Gastrocnemius medialis (tissue), 4 donors: ENCODE results near the gene FBXO42. TPM values are rescaled to one million over a fixed set of nuclear protein-coding genes. Genes with fewer than 3 reads are reported as not detected.
A peak's percentile ranks its signal among the peaks of the same experiment; 100 is the strongest.

Source experiments
- ATAC-seq, 2 donors: fragments of 150-250 bp; one replicate each; pipeline ENCODE4 v1.9.1; 2016
- DNase-seq, 2 donors: peaks; one replicate each; pipeline ENCODE4 v3.0.0-alpha.2; 2019
- H3K27ac ChIP-seq, 4 donors: fragments of 200-600 bp; sonication (generic); 1 replicate in 1 of 4; 2 replicates in 3 of 4; pipeline ENCODE4 v1.5.1; 2016 to 2018; ENCODE audit warnings: mild to moderate bottlenecking in 2 of 4, moderate library complexity in 1 of 4
- H3K27me3 ChIP-seq, 3 donors: fragments of 200-600 bp; sonication (generic) in 2 of 3; 1 replicate in 1 of 3; 2 replicates in 2 of 3; pipeline versions ENCODE4 v1.5.1 to v1.6.0; 2016 to 2019; ENCODE audit warnings: mild to moderate bottlenecking in 1 of 3, moderate library complexity in 1 of 3
- H3K36me3 ChIP-seq, 2 donors: fragments of 200-600 bp; sonication (generic) in 1 of 2; one replicate each; pipeline ENCODE4 v1.5.1; 2017 to 2018
- H3K4me1 ChIP-seq, 2 donors: fragments of 200-600 bp; sonication (generic) in 1 of 2; one replicate each; pipeline ENCODE4 v1.5.1; 2016 to 2017; ENCODE audit warnings: mild to moderate bottlenecking in 2 of 2
- H3K4me3 ChIP-seq, 4 donors: fragments of 200-600 bp; sonication (generic) in 3 of 4; 1 replicate in 1 of 4; 2 replicates in 3 of 4; pipeline ENCODE4 v1.5.1; 2016 to 2019; ENCODE audit warnings: mild to moderate bottlenecking in 2 of 4
- H3K9me3 ChIP-seq, 3 donors: fragments of 200-600 bp; sonication (generic) in 2 of 3; 1 replicate in 1 of 3; 2 replicates in 2 of 3; pipeline ENCODE4 v1.5.1; 2016 to 2019
- POLR2A ChIP-seq, 2 donors: fragments of 450-650 bp; IDR thresholded peaks; one replicate each; pipeline ENCODE4 v1.6.1; 2017; ENCODE audit warnings: antibody characterized with exemption in 2 of 2, mild to moderate bottlenecking in 2 of 2, moderate library complexity in 2 of 2
- in situ Hi-C, 4 donors: fragments of 200-750 bp; cut with MboI; loops; one replicate each; pipeline versions ENCODE4 v1.15.0 to v1.8.0; 2017; ENCODE audit warnings: low sequenced_read_pairs in 4 of 4
- intact Hi-C: fragments of 100-400 bp; cut with DNase I; formaldehyde crosslinking; loops from one replicate; pipeline ENCODE4 v1.15.1; 2023; ENCODE audit warnings: low total_unique reads
- total RNA-seq, 4 donors: library from RNA; depleted of rRNA; stranded (reverse); fragments of >200 nt; gene quantifications; one replicate each; pipeline versions ENCODE4 v1.1.0 to v1.2.3, GENCODE V29; 2016
- TF ChIP-seq, protein P1 (sequence below), 5 experiments: fragments of 450-650 bp in 3 of 5; fragments of 200-600 bp in 2 of 5; sonication (generic) in 2 of 5; IDR thresholded peaks in 4 of 5; conservative IDR thresholded peaks in 1 of 5; 1 replicate in 4 of 5; 2 replicates in 1 of 5; pipeline ENCODE4 v1.5.1; 2016 to 2019; ENCODE audit warnings: antibody characterized with exemption in 5 of 5, mild to moderate bottlenecking in 3 of 5, moderate library complexity in 3 of 5

Gene FBXO42
- total RNA-seq, 4 donors from 2014 or later = 23.1 to 32.4 (median 27.2) TPM

DNA sequence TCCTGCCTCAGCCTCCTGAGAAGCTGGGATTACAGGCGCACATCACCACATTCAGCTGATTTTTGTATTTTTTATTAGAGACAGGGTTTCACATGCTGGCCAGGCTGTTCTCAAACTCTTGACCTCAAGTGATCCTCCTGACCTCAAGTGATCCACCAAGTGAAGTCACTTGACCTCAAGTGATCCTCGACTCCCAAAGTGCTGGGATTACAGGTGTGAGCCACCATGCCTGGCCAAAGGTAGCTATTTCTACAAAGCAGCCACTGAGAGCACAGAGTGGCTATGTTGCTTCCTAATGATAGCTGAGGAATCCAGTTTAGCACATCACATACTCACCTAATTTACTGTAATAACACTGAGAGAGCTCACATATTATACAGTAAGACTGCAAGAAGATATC, 70.5 kb downstream of the FBXO42 start:
- intact Hi-C loops = no loop called here

DNA sequence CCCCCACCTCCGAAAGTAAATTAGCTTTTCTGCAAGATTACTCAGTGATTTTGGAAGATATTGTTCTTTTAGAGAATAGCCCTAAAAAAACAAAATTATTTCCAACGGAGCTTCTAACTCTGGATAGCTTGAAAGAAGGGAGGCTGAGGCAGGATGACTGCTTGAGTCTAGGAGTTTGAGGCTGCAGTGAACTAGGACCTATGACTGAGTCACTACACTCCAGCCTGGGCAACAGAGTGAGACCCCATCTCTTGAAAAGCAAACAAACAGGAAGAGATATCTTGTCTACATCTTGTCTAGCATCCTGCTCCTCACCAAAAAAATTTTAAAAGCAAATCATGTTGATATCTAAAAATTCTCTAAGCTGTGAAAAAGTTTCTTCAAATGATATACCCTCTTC, 73.1 kb downstream of the FBXO42 start:
- peaks cover 10 to 11% of the 10 kb centered on the region in 2 donors for H3K4me1 ChIP-seq
- H3K27me3 ChIP-seq = no peaks in the 10 kb centered on the region
- in situ Hi-C loops (no loop called here), intact Hi-C loops (no loop called here)
- peak overlapping the region in 3 of 4 donors; percentile 37 to 56 (median 45) for H3K27ac ChIP-seq
- DNase-seq (no peak), ATAC-seq (no peak)
- TF ChIP-seq, protein P1, sequence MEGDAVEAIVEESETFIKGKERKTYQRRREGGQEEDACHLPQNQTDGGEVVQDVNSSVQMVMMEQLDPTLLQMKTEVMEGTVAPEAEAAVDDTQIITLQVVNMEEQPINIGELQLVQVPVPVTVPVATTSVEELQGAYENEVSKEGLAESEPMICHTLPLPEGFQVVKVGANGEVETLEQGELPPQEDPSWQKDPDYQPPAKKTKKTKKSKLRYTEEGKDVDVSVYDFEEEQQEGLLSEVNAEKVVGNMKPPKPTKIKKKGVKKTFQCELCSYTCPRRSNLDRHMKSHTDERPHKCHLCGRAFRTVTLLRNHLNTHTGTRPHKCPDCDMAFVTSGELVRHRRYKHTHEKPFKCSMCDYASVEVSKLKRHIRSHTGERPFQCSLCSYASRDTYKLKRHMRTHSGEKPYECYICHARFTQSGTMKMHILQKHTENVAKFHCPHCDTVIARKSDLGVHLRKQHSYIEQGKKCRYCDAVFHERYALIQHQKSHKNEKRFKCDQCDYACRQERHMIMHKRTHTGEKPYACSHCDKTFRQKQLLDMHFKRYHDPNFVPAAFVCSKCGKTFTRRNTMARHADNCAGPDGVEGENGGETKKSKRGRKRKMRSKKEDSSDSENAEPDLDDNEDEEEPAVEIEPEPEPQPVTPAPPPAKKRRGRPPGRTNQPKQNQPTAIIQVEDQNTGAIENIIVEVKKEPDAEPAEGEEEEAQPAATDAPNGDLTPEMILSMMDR (IDR thresholded peaks at IDR 0.05 in 4 of 5, conservative IDR thresholded peaks at IDR 0.05 in 1 of 5) = no peak
- no peak for TF ChIP-seq POLR2A (IDR thresholded peaks at IDR 0.05)
- H3K9me3 ChIP-seq = no peaks in the 10 kb centered on the region
- no peak overlapping the region for H3K4me3 ChIP-seq
- H3K36me3 ChIP-seq = no peaks in the 10 kb centered on the region

More for the DNA sequence above, 70.5 kb downstream of the FBXO42 start:
- H3K9me3 ChIP-seq = no peaks in the 10 kb centered on the region
- ATAC-seq = no peak
- DNase-seq = no peak
- no peak overlapping the region for H3K4me3 ChIP-seq
- H3K27ac ChIP-seq = no peak overlapping the region
- in situ Hi-C loops = no loop called here
- H3K4me1 ChIP-seq = peaks cover 11 to 17% of the 10 kb centered on the region in 2 donors
- TF ChIP-seq, protein P1 (IDR thresholded peaks at IDR 0.05 in 4 of 5, conservative IDR thresholded peaks at IDR 0.05 in 1 of 5) = no peak
- no peak for TF ChIP-seq POLR2A (IDR thresholded peaks at IDR 0.05)
- no peaks in the 10 kb centered on the region for H3K36me3 ChIP-seq
- H3K27me3 ChIP-seq = no peaks in the 10 kb centered on the region

DNA sequence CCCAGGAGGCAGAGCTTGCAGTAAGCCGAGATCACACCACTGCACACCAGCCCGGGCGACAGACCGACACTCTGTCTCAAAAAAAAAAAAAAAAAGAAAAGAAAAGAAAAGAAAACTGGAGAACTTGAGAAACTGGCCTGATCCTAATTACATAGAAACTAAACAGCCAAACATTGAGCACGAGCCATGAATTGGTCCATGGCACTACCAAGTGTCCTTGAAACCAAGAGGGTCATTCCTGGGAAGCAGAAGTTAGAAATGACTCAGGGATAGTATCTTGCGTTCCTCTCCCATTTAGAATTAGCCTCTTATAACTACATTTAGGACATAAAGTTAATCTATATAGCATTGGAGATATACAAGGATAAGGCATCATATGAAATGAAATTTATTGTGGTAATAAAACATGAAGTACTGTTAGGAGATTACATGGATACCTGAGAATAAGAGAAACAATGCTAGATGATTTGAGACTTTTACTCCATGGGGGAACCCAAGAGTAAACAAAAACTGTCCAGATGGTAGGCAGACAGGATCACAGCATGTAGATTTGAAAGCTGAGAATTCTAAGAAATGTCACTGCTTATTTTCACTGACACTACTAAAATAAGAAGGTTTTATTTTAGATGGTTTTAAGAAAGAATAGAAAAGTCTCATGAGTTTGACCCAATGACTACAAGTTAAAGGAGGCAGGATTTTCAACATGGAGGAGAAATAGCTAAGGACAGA, 75.8 kb downstream of the FBXO42 start:
- ATAC-seq = peak in 1 of 2 donors; percentile 79
- in situ Hi-C loops = no loop called here
- H3K36me3 ChIP-seq = peaks cover 0 to 1% of the 10 kb centered on the region in 2 donors
- H3K9me3 ChIP-seq = no peaks in the 10 kb centered on the region
- DNase-seq = no peak
- H3K27ac ChIP-seq = peak overlapping the region in 1 of 4 donors; percentile 3
- no peak overlapping the region for H3K4me3 ChIP-seq
- peaks cover 10 to 11% of the 10 kb centered on the region in 2 donors for H3K4me1 ChIP-seq
- intact Hi-C loops = no loop called here
- TF ChIP-seq POLR2A (IDR thresholded peaks at IDR 0.05) = no peak
- TF ChIP-seq, protein P1 (IDR thresholded peaks at IDR 0.05 in 4 of 5, conservative IDR thresholded peaks at IDR 0.05 in 1 of 5) = no peak
- H3K27me3 ChIP-seq = no peaks in the 10 kb centered on the region

DNA sequence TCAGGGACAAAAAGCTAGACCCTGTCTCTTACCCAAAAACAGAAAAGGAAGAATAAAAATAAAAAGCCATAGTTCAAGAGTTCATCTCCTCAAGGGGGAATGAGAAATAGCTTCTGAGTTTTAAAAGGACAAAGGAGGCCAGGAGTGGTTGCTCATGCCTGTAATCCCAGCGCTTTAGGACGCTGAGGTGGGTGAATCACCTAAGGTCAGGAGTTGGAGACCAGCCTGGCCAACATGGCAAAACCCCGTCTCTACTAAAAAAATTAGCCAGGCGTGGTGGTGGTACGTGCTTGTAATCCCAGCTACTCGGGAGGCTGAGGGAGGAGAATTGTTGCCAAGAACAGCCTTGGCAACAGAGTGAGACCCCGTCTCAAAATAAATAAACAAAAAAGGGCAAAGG, 76.7 kb downstream of the FBXO42 start:
- Histone ChIP-seq H3K27ac (no peak overlapping the region), H3K9me3 (no peaks in the 10 kb centered on the region), H3K36me3 (peaks cover 0 to 3% of the 10 kb centered on the region in 2 donors), H3K4me3 (no peak overlapping the region), H3K27me3 (no peaks in the 10 kb centered on the region), H3K4me1 (peaks cover 10% of the 10 kb centered on the region in 2 donors)
- ATAC-seq (no peak), DNase-seq (no peak)
- intact Hi-C loops = no loop called here
- TF ChIP-seq POLR2A (IDR thresholded peaks at IDR 0.05) = no peak
- TF ChIP-seq, protein P1 (IDR thresholded peaks at IDR 0.05 in 4 of 5, conservative IDR thresholded peaks at IDR 0.05 in 1 of 5) = no peak
- in situ Hi-C loops = no loop called here
